Panc1 (cell line): ENCODE data around the gene CRMP1.

Source experiments
- POLR2AphosphoS5 ChIP-seq: IDR thresholded peaks from 2 replicates; pipeline ENCODE4 v1.6.1; 2012; ENCODE audit warnings: mild to moderate bottlenecking, low read depth, low read length, moderate library complexity
- TF ChIP-seq, protein P1 (sequence below): fragments of 450-650 bp; IDR thresholded peaks from 2 replicates; pipeline ENCODE4 v1.5.1; 2017; ENCODE audit warnings: mild to moderate bottlenecking

DNA sequence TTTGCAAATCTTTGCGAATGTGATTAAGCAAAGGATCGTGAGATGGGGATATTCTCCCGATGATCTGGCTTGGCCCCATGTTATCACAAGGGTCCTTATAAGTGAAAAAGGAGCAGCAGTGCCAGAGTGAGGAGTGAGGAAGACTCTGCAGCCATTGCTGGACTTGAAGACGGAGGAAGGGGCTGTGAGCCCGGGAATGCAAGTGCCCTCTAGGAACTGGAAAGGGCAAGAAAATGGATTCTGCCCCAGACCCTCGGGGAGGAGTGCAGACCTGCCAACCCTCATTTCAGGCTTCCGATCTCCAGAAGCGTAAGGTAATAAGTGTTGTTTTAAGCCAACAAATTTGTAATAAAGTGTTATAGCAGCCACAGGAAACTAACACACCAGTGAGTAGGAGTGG lies 105.6 kb downstream of the CRMP1 start:
- TF ChIP-seq, protein P1, sequence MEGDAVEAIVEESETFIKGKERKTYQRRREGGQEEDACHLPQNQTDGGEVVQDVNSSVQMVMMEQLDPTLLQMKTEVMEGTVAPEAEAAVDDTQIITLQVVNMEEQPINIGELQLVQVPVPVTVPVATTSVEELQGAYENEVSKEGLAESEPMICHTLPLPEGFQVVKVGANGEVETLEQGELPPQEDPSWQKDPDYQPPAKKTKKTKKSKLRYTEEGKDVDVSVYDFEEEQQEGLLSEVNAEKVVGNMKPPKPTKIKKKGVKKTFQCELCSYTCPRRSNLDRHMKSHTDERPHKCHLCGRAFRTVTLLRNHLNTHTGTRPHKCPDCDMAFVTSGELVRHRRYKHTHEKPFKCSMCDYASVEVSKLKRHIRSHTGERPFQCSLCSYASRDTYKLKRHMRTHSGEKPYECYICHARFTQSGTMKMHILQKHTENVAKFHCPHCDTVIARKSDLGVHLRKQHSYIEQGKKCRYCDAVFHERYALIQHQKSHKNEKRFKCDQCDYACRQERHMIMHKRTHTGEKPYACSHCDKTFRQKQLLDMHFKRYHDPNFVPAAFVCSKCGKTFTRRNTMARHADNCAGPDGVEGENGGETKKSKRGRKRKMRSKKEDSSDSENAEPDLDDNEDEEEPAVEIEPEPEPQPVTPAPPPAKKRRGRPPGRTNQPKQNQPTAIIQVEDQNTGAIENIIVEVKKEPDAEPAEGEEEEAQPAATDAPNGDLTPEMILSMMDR: no peak
- no peak for TF ChIP-seq POLR2AphosphoS5
